T-helper 1 cell (primary cell): Measurements from ENCODE around the gene PLPPR2.
"Not testable (repeated sequence)": the region's sequence is repeated elsewhere in the genome, so short reads cannot be mapped to it uniquely, and the experiment has no call there.

Source experiments
- DNase-seq, 5 donors: peaks; one replicate each; pipeline ENCODE4 v3.0.0-alpha.2; 2012 to 2020

The PLPPR2 gene

DNA sequence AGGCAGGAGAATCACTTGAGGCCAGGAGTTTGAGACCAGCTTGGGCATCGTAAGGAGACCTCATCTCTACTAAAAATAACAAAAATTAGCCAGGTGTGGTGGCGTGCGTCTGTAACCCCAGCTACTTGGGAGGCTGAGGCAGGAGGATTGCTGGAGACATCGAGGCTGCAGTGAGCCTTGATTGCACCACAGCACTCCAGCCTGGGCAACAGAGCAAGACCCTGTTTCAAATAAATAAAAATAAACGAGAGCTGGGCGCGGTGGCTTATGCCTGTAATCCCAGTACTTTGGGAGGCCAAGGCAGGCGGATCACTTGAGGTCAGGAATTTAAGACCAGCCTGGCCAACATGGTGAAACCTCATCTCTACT, 15.1 kb upstream of the PLPPR2 start:
- not testable (repeated sequence) for DNase-seq

DNA sequence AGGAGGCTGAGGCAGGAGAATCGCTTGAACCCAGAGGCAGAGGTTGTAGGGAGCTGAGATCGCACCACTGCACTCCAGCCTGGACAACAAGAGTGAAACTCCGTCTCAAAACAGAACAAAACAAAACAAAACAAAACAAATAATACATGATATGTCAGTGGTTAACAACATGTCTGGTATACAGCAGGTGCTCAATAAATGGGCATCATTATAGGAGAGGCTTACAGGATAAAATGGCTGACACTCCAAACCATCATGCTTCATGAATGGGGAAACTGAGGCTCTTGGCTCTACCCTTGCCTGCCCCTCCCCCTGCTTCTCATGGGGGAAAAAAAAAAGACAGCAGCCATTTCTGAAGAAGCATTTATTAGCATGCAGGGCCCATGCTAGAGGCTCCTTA, 12.8 kb upstream of the PLPPR2 start:
- no peak for DNase-seq

DNA sequence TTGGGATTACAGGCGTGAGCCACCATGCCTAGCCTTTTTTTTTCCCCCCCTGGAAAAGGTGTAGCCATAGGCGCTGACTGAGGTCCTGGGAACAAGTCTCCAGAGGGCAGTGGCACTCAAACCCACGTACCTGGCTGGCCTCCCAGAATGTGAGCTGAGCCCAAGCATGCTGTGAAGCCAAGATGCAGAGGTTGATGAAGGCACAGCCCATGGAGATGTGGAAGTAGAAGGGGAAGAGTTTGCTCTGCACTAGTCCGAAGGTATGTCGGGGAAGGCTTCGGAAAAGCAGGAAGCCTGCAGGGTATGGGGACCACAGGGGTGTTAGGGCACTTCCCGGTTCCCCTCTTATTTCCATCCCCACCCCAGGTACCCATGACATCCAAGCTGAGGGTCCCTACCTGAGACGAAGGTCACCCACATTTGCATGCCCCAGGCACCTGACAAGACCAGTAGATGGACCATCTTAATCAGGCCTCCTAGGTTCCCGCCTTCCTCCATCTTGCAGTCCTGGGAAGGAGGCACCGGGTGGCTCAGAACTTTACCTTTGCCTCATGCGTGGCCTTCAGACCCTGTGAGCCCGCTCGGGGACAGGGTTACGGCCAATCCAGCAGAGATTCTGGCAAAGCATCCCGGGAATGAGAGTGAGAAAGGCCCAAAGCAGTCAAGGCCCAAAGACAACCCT, 10.0 kb upstream of the PLPPR2 start:
- no peak for DNase-seq

DNA sequence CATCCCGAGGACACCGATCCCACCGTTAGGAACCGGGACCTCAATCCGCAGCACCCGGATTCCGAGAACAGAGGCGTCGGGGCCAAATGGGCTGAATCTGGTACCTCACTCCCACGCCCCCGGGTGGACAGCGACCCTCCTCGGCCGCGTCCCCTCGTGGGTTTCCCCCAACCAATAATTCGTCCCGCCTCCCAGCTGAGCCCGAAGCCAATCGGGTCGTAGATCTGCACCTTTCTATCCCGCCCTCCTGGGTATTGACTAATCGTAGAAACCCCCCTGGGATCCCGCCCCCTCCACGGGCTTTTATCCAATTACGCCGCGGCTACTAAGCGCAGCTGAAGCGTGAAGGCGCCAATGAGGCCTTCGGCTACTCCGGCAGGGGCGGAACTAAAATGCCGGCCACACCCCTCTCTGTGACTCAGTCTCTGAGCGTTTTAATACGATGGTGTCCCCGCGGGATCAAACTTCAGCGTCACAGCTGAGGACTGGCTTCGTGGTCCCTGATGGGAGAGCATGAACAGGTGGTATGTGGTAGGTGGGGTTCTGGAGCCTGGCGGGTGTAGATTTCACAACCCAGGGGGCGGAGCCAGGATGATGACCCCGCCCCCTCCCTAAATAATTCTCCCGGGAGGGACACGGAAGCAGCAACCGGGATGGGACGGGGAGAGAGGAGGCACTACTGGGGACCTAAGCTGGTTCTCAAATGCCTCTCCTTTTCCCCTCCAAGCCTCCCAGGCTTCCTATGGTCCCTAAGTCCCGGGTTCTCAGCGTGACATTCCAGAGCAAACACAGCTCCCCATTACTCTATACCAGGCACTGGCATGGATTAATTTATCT, 8.9 kb upstream of the PLPPR2 start, which contains the start of the genes CCDC159 and TMEM205:
Gene CCDC159 (plus strand): TSS at position 416 of the 837 bp plus-strand sequence. CDS start 88 bp downstream, at position 504.
Gene TMEM205 (minus strand): TSS at position 165 of the 837 bp plus-strand sequence. CDS start 649 bp downstream, outside the sequence.
- peak; percentile 95 to 99 (median 98) for DNase-seq

DNA sequence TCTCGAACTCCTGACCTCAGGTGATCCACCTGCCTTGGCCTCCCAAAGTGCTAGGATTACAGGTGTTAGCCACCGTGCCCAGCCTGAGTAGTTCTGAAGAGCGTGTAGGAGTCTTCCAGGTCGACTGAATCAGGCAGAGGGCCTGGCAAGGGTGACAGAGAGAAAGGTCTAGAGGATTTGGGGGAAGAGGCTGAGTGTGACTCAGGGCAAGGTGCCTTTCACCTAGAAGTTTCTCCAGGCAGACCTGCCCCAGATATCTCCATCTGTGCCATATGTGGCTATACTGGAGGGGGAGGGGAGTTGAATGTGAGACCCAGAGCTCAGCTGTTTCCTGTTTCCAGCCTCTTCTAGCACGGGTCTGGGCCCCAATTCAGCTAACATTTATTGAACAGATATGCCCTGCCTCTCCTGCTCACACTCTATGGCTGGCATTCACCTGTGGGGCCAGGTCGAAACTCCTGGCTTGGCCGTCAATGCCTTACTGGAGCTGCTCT, 7.6 kb upstream of the PLPPR2 start:
- no peak for DNase-seq

DNA sequence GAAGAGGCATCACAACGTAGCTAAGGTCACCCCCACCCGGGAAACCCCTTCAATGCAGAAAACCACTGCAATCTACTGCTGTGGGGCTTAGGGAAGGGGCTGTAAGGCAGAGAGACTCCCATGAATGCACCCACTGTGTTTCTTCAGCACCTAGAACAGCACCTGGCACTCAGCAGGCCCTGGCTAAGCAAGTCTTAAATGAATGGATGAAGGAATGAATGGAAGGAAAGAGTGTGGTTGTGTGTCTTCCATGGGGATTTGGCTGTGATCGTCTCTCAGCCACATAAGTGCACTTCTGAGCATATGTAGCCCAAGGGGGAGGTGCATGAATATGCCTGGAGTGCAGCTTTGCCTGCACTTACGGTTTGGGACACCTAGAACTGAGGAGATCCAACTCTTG, 6.1 kb upstream of the PLPPR2 start:
- no peak for DNase-seq

DNA sequence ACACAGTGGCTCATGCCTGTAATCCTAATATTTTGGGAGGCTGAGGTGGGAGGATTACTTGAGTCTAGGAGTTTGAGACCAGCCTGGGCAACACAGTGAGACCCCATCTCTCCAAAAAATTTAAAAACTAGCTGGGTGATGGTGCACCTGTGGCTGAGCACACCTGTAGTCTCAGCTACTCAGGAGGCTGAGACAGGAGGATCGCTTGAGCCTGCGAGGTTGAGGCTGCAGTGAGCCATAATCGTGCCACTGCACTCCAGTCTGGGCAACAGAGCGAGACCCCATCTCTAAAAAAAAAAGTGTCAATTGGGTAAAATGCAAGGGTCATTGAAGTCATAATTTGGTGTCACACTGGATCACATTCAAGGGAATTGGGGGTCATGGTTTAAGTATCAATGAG, 1.1 kb upstream of the PLPPR2 start:
- not testable (repeated sequence) for DNase-seq

DNA sequence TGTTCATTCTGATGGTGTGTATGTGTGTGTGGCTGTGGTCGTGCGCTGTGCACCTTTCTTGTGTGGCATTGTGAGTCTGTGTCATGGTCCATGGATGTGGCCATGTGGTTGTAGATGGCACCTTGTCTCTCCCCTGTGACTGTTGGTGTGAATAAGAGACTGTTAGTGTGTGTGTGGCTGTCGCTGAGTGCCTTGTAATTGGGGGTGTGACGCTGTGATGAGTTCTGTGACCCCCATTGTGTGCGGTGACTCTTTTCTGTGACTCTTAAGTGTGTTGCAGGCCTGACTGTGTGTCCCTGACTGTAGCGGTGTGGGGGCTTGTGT, 804 bp downstream of the PLPPR2 start:
- no peak for DNase-seq

DNA sequence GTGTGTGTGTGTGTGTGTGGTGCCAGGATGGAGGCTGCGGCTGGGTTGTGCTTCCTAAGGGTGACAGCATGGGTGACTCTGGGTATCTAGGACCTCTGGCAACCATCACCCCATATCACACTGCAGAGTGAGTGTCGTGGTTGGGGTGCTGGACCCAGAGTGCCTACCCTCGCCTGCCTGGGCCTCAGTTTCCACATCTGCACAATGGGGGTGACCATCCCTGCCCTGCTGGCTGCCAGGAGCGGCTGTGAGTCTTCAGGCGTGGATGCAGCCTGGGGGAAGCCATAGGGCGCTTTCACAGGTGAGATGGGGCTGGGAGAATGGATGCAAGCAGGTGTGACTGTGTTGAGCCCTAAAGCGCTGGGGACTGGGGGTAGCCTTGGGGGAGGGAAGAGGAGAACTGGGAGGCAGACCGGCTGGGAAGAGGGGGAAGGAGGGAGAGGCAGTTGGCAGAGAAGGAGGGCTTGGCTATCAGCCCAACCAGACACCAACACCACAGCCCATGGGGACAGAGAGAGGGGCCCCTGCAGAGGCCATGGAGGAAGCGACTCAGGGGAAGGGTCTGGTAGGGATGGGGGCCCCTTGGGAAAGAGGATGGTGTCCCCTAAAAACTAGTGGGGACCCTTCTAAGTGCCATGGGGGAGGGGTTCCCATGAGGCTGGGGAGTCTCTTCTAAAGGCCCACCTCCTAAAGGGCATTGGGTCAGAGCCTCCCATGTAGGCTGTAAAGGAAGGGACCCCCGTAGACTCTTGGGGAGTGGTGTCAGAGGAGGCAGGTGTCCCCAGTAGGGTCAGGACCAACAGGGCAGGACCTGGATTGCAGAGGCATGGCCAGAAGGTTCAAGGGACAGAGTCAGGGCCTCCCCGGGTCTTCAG, 1.7 kb downstream of the PLPPR2 start:
- DNase-seq = no peak

DNA sequence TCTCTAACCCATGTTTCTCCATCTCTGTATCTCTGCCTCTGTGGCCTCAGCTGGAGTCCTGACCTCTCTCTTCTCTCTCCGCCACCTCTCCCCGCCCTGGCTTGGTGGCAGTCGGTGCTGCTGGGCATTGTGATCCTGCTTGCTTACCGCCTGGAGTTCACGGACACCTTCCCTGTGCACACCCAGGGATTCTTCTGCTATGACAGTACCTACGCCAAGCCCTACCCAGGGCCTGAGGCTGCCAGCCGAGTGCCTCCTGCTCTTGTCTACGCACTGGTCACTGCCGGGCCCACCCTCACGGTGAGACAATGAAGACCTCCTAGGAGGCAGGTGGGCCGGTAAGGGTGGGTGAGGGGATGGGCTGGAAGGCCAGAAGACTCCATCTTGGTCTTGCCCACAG, 4.2 kb downstream of the PLPPR2 start:
- no peak for DNase-seq

DNA sequence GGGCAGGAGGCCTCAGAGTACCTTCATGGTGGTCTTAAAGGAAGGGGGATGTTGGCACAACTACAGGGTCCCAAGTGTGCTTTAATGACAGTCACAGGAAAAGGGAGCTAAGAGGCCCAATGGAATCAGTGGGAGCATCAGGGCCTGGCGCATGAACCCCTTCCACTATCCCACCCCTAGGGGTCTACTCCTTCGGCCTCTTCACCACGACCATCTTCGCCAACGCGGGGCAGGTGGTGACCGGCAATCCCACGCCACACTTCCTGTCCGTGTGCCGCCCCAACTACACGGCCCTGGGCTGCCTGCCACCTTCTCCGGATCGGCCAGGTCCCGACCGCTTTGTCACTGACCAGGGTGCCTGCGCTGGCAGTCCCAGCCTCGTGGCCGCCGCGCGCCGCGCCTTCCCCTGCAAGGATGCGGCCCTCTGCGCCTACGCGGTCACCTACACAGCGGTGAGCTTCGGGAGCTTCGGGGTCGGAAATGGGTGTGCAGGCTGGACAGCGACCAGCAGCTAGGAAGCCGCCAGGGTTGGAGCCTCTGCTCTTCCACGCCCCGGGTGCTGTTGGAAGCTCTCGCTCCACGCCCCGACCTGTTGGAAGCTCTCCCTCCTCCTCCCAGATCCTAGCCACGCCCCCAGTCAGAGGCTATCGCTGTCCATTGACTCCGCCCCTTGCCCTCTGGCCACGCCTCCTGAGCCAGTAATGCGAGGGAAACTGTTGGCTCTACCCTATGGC, 6.0 kb downstream of the PLPPR2 start:
- DNase-seq = no peak

DNA sequence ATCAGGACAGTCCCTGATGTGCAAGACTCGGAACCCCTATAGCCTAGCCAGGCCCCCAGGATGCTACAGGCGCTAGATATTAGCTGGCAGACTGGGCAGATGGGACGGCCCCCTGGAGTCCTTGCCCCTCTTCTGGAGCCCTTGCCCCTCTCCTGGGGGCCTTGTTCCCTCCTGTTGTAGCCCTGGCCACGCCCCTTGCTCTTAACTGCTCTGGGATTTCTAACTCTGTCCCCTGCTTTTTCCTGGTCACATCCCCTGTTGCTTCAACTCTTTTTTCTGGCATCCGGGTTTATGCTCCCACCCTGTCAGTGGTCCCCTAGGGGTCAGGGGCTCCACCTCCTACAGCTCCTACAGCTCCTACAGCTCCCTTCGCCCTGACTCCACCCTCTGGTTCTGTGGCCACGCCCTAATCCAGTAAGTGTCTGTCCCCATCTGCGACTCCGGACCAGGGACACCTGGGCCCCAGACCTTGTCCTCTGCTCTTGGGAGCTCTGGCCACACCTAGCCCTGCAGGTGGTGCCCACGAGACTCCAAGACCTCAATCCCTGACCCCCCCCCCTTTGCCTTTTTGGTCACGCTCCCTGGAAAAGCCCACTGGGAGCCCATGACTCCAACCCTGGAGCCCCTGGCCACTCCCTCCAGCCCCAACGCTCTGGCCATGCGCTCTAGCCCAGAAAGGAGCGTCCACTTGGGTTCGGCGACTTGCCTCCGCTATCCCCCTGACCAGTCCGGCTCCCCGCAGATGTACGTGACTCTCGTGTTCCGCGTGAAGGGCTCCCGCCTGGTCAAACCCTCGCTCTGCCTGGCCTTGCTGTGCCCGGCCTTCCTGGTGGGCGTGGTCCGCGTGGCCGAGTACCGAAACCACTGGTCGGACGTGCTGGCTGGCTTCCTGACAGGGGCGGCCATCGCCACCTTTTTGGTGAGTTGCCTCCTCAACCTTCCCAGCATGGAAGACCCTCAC, 6.8 kb downstream of the PLPPR2 start:
- no peak for DNase-seq

DNA sequence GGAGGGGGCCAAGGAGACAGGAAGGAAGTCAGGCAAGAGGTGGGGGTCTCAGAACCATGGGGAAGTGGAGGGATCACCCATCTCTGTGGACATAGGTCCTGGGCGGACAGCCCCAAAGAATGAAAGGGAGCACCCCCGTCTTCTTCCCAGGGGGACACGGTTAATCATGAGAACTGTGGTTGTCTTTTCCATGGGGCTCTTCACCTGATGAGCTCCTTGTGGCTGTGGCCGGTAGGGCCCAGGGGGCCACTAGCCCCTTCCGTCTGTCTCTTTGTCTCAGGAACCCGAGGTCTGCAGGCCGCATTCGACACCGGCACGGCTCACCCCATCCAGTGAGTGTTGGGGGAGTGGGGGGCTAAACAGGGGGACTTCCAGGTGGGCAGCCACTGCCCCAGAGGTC, 8.6 kb downstream of the PLPPR2 start:
- no peak for DNase-seq

DNA sequence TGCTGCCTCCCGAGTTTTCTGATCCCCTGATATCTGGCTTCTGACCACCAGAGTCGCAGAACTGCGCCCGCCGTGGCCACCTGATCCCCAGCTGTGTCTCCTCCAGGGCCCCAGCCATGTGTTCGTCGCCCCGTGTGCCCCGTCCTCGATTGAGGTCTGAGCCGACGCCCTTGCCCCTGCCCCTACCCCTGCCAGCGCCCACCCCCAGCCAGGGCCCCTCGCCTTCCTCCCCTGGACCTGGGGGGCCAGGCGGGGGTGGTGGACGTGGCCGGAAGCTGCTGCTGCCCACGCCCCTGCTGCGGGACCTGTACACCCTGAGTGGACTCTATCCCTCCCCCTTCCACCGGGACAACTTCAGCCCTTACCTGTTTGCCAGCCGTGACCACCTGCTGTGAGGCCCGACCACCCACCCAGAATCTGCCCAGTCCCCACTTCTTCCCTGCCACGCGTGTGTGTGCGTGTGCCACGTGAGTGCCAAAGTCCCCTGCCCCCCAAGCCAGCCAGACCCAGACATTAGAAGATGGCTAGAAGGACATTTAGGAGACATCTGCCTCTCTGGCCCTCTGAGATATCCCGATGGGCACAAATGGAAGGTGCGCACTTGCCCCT, 9.2 kb downstream of the PLPPR2 start:
- no peak for DNase-seq

DNA sequence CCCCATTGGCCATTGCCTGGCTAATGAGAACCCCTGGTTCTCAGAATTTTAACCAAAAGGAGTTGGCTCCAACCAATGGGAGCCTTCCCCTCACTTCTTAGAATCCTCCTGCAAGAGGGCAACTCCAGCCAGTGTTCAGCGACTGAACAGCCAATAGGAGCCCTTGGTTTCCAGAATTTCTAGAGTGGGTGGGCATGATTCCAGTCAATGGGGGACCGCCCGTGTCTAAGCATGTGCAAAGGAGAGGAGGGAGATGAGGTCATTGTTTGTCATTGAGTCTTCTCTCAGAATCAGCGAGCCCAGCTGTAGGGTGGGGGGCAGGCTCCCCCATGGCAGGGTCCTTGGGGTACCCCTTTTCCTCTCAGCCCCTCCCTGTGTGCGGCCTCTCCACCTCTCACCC, 9.7 kb downstream of the PLPPR2 start:
- no peak for DNase-seq

DNA sequence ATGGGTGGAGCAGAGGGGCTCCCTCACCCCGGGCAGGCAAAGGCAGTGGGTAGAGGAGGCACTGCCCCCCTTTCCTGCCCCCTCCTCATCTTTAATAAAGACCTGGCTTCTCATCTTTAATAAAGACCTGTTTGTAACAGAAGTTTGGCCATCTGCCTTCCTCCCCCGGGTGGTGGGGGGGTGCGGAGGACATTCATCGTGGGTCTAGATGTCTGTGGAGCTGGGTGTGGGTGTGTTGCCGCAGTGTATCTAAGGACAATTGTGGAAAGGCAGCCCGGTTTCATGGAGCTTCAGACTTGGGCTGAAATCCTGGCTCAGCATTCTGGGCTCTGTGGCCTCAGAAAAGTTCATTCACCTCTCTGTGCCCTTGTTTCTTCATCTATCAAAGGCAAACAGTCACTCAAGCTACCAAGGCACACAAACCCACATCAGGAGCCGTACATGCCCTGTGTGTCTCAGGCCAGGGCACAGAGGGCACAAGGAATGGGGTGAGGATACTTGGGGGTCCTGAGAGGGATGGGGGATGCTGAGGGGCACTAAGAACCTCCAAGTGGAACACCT, 10.4 kb downstream of the PLPPR2 start:
- DNase-seq = no peak

DNA sequence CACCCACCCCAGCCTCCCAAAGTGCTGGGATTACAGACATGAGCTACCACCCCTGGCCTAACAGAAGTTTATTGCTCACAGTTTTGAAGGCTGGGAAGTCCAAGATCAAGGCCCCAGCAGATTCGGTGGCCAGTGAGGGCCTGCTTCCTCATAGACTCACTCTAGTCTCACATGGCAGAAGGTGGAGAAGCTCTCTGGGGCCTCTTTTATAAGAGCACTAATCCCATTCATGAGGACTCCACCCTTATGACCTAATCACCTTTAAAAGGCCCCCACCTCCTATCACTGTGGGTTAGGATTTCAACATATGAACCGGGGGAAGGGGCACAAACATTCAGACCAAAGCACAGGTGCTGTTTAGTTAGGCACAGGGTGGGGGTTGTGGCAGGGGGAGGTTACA, 12.3 kb downstream of the PLPPR2 start:
- DNase-seq = no peak

DNA sequence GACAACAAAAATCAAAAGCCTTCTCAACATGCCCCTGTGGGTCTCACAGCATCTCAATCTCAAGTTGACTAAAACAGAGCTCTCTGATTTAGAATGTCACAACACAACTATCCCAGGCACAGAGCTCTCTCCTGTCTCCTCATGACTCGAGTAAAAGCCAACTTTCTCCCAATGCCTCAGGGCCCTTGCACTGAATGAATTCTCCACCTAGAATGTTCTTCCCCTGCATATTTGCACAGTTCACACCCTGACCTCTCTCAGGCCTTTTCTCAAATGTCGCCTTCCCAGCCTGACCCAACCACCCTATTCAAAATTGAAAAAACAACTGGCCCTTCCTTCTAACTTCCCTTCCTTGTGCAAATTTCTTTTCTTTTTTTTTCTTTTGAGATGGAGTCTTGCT, 15.5 kb downstream of the PLPPR2 start:
- DNase-seq = no peak

DNA sequence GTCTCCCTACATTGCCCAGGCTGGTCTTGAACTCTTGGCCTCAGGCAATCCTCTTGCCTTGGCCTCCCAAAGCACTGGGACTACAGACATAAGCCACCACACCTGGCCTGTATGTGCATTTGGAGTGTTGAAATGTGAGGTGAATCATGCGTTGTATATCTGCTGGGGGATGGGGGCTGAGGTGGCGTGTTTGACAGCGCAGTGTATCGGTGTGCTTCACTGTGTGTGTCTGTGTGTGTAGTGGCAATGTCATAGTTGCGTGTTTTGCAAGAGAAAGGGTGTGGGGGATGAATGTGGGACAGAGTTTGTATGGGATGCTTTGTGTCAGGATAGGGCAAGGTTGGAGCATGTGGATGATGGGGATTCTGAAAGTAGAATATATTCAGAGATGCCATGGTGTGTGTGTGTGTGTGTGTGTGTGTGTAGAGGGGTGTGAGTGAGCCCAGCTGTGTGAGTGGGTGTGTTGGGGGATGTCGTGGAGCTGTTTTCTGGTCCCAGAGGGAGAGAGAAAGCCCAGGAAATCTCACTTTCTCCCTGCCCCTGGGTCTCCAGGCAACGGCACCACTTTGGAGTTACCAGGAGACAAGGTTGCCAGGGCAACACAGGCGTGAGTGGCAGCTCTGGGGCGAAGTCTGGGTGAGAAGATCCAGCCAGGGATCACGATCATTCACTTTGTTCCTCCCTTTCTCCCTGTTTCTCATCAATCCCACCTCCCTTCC, 18.1 kb downstream of the PLPPR2 start:
- DNase-seq = no peak
